Activated CD4-positive, alpha-beta T cell treated with anti-CD3 and anti-CD28 coated beads, Interleukin-2, Interleukin-6, amounts not matched to agents 100 ng/mL and 50 ng/mL, durations not matched to agents 16 hours and 8 hours (primary cell): ENCODE results near the gene SYNDIG1.

ENCODE experiments used
- DNase-seq: peaks from one replicate; pipeline ENCODE4 v3.0.0-alpha.2; 2020

Gene SYNDIG1

GRCh38 chr20:24529369-24529719 lies 59.9 kb downstream of the SYNDIG1 start:
- no peak for DNase-seq

- DNase-seq, result no peak
Measured at GRCh38 chr20:24530131-24530680, 60.8 kb downstream of the SYNDIG1 start.

- no peak for DNase-seq
Measured at GRCh38 chr20:24531202-24531601, 61.8 kb downstream of the SYNDIG1 start.

GRCh38 chr20:24531631-24532419 lies 62.4 kb downstream of the SYNDIG1 start:
- DNase-seq, result no peak

- no peak for DNase-seq
Measured at GRCh38 chr20:24533449-24533848, 64.0 kb downstream of the SYNDIG1 start.

- no peak for DNase-seq
Measured at GRCh38 chr20:24534282-24534681, 64.9 kb downstream of the SYNDIG1 start.

- no peak for DNase-seq
Measured at GRCh38 chr20:24535941-24536730, 66.7 kb downstream of the SYNDIG1 start.

GRCh38 chr20:24537210-24537609 lies 67.8 kb downstream of the SYNDIG1 start:
- no peak for DNase-seq

- no peak for DNase-seq
Measured at GRCh38 chr20:24542721-24543120, 73.3 kb downstream of the SYNDIG1 start.

GRCh38 chr20:24543168-24543567 lies 73.7 kb downstream of the SYNDIG1 start:
- DNase-seq, result no peak

GRCh38 chr20:24543741-24544140 lies 74.3 kb downstream of the SYNDIG1 start:
- no peak for DNase-seq

- DNase-seq, result no peak
Measured at GRCh38 chr20:24544371-24544770, 74.9 kb downstream of the SYNDIG1 start.

- DNase-seq, result no peak
Measured at GRCh38 chr20:24545168-24545567, 75.7 kb downstream of the SYNDIG1 start.

- no peak for DNase-seq
Measured at GRCh38 chr20:24546232-24546892, 76.9 kb downstream of the SYNDIG1 start.

- no peak for DNase-seq
Measured at GRCh38 chr20:24547967-24548366, 78.5 kb downstream of the SYNDIG1 start.

- DNase-seq, result no peak
Measured at GRCh38 chr20:24559114-24559732, 89.8 kb downstream of the SYNDIG1 start.

- no peak for DNase-seq
Measured at GRCh38 chr20:24560571-24561491, 91.4 kb downstream of the SYNDIG1 start.

- DNase-seq, result no peak
Measured at GRCh38 chr20:24565835-24566351, 96.5 kb downstream of the SYNDIG1 start.

- DNase-seq, result no peak
Measured at GRCh38 chr20:24566656-24567055, 97.2 kb downstream of the SYNDIG1 start.

GRCh38 chr20:24567508-24567907 lies 98.1 kb downstream of the SYNDIG1 start:
- no peak for DNase-seq

GRCh38 chr20:24568842-24569241 lies 99.4 kb downstream of the SYNDIG1 start:
- no peak for DNase-seq

- no peak for DNase-seq
Measured at GRCh38 chr20:24571159-24571558, 101.7 kb downstream of the SYNDIG1 start.
